GM18868 (cell line): ENCODE measurements around the gene STAG1.
"Not testable (repeated sequence)": the region's sequence is repeated elsewhere in the genome, so short reads cannot be mapped to it uniquely, and the experiment has no call there.

Experiments
- ATAC-seq: cut with Tn5 transposase; IDR thresholded peaks from one replicate; pipeline ENCODE4 v1.9.1; 2021; ENCODE audit warnings: mild to moderate bottlenecking, moderate library complexity; ENCODE audit not compliant: unreplicated experiment

Gene STAG1

DNA sequence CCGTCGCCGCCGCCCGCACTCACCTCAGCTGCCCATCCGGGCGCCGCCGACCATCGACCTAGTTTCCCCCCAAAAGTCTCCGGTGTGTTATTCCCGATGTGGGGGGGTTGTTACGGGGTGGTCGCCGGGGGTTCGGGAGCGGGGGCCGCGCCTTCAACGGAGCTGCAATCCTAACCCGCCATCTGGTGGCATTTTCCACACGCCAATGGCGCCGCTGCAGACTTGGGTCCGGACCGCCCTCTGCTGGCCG is at the start of gene STAG1:
Gene STAG1, minus strand, starts transcription at position 207 of the 250 bp plus-strand sequence. CDS start 121,480 bp downstream, outside the sequence.
- no peak for ATAC-seq

DNA sequence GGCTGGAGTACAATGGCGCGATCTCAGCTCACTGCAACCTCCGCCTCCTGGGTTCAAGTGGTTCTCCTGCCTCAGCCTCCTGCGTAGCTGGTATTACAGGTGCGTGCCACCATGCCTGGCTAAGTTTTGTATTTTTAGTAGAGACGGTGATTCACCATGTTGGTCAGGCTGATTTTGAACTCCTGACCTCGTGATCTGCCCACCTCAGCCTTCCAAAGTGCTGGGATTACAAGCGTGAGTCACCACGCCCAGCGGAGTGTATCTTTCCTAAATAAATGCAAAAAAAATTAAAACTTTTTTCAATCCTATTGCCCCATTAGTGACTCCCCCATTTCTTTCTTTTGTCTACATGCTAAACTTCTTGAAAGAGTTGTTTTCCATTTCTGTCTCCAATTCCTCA is 49.0 kb upstream of the STAG1 start:
- not testable (repeated sequence) for ATAC-seq

GRCh38 chr3:136792556-136793330 is 40.6 kb upstream of the STAG1 start:
- ATAC-seq = no peak

DNA sequence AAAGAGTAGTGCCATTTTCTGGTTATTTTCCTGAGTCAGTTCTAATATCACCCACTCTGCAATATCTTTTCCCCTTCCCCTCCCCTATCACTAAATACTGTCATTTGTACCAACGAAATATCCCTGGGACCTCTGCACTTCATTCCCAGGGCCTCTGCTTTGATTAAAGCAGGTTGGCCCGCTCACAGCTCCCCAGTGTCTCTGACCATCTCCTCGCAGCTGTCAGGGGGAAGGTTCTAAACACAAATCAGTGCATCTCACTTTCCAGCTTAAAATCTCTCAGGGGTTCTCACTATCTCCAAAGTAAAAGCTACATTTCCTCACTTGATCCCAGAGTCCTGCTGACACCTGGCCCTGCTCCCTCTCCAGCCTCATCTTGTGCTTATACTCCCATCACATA is 38.6 kb upstream of the STAG1 start:
- no peak for ATAC-seq

DNA sequence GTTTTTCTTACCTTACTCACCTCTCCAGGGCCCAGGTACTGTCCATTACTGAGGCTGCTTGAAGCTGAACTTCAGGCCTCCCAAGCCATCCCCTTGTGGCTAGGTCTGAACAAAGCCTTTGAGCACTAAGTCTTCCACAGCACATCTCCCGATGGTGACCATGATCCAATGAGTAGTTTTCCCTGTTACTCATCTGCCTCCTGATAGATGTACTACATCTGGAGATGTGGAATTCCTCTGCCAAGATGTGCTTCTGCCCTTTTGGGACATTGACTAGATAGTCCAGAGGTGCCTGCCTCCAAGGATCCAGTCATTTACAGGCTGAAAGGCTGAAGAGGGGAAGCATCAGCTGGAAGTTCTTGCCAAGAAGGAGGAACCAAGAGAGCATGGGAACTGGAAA is 37.8 kb upstream of the STAG1 start:
- no peak for ATAC-seq

GRCh38 chr3:136788154-136788553 is 36.0 kb upstream of the STAG1 start:
- ATAC-seq = no peak

GRCh38 chr3:136787349-136787748 is 35.2 kb upstream of the STAG1 start:
- peak; percentile 82 for ATAC-seq

GRCh38 chr3:136783708-136784191 is 31.6 kb upstream of the STAG1 start:
- no peak for ATAC-seq

GRCh38 chr3:136780741-136781140 is 28.6 kb upstream of the STAG1 start:
- ATAC-seq = no peak

GRCh38 chr3:136778865-136779264 is 26.7 kb upstream of the STAG1 start:
- no peak for ATAC-seq

DNA sequence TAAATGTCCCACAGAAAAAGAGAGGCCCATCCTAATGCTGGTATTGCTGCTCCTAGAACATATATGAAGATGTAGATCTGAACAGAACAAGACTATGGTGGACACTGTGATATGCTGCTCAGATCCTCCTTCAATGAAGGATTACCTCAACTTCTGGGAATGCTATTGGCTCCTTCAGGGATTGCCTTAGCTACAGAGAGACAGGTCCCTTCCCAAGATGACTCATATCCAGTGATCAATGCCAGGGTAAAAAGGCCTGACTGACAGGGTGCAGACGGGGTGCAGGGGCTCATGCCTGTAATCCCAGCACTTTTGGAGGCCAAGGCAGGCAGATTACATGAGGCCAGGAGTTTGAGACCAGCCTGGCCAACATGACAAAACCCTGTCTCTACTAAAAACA is 20.5 kb upstream of the STAG1 start:
- ATAC-seq = no peak

GRCh38 chr3:136758160-136759102 is 6.3 kb upstream of the STAG1 start:
- not testable (repeated sequence) for ATAC-seq

DNA sequence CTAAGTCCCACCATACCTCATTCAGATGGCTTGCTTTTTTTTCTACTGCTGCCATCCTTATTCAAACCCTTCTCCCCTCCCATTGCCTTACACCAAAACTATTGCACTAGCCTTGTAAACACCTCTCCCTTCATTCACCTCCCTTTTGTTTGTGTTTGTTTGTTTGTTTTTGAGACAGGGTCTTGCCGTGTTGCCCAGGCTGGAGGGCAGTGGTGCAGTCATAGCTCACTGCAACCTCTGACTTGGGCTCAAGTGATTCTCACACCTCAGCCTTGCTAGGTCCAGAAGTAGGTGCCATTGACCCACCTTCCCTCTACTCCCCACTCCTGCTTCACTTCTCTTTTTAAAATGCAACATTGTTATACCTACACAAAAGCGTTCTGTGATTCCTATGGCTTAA is 3.0 kb upstream of the STAG1 start:
- no peak for ATAC-seq

DNA sequence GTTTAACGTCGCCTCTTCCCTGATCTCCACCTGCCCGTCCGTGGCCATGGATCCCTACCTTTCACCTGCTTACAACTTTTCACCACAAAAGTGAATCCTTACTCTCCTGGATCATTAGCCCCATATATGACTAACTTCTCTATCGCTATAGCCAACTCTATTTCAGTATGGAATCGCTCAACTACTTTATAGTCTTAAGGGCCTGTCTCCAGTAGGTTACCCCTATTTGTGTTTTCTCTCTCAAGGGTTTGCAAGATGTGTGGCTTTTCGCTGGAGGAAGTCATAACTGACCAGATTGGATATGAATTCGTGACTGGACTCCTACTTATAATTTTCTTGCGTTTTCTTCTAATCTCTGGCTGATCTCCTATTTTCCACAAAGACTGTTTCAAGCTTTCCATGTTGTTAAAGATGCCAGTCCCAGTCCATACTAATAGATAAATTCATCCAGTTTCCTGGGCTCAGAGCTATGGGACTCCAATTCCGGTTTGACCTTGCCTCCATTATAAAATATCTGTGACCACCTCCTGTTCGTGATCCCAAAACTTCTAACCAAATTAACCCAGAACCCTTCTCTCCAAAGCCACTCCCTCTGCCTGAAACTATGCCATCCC is 1.3 kb upstream of the STAG1 start:
- ATAC-seq = no peak

- peak; percentile 83 for ATAC-seq
These were observed 496 bp upstream of the STAG1 start for GRCh38 chr3:136752422-136753325.

- peak; percentile 17 for ATAC-seq
These were observed 634 bp downstream of the STAG1 start for GRCh38 chr3:136751316-136752171.

DNA sequence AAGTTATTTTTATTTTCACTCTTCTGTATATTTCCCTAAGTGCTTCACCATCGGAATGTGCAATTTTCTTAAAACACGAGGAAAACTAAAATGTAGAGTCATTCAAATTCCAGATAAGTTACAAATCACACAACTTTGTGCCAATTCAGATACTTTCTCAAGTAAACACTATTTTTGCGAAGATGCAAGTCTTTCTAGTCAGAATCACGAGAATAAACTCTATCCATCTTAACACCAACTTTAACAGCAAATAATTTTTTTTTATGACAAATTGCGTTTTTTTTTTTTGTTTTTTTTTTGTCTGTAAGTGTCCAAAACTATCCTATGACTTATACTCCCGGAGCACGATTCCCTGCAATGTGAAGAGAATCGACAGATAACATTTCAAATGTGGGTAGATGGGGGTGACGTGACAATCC is 1.3 kb downstream of the STAG1 start:
- no peak for ATAC-seq

- no peak for ATAC-seq
These were observed 1.8 kb downstream of the STAG1 start for GRCh38 chr3:136750209-136750896.

DNA sequence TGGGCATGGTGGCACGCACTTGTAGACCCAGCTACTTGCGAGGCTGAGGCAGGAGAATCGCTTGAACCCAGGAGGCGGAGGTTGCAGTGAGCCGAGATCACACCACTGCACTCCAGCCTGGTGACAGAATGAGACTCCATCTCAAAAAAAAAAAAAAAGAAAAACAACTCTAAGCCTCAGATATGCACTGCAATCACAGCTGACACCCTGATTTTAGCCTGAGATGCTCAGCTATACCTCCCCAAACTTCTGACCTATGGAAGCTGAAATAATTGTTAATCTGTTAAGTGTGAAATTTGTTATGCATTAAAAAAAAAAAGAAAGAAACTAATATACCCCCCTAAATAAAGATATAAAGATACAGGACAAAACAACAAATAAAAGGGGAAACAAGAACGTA is 2.6 kb downstream of the STAG1 start:
- not testable (repeated sequence) for ATAC-seq
